22Rv1 (cell line): Measurements from ENCODE around the gene ANXA3.

Experiments
- ZFX ChIP-seq: fragments of 450-650 bp; IDR thresholded peaks from 2 replicates; pipeline ENCODE4 v1.6.1; 2017; ENCODE audit warnings: antibody characterized with exemption, borderline replicate concordance
- TF ChIP-seq, protein P1 (sequence below): fragments of 450-650 bp; IDR thresholded peaks from 2 replicates; pipeline ENCODE4 v1.5.1; 2017; ENCODE audit warnings: mild to moderate bottlenecking

DNA sequence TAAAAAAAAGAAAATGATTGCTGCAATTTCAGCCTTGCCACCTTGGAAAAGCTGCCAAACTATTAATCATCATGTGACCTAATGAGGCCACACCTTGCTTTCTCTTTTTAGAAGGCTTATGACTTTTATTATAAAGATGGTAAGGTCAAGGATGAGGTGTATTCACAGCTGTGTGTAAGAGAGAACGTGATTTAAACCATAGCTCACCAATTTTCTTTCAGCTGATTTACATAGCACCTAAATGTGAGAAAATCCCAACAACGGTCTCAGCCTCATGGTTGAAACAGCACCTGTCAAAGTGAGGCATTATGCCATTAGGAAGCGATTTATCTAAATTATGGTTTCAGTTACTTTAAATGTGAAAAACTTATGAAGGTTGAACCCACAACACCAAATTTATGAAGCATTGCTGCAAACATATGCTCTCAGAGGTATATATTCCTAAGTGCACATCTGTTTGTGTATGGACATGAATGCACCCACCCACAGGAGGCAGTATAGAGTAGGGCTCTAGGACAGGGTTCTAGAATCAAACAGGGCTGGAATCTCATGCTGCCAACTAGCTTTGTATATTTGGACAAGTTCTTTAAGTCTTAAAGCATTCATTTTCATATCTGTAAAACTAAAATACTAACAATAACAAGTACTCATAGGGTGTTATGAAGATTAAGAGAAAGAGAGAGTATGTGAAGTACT lies 40.7 kb downstream of the ANXA3 start:
- TF ChIP-seq, protein P1, sequence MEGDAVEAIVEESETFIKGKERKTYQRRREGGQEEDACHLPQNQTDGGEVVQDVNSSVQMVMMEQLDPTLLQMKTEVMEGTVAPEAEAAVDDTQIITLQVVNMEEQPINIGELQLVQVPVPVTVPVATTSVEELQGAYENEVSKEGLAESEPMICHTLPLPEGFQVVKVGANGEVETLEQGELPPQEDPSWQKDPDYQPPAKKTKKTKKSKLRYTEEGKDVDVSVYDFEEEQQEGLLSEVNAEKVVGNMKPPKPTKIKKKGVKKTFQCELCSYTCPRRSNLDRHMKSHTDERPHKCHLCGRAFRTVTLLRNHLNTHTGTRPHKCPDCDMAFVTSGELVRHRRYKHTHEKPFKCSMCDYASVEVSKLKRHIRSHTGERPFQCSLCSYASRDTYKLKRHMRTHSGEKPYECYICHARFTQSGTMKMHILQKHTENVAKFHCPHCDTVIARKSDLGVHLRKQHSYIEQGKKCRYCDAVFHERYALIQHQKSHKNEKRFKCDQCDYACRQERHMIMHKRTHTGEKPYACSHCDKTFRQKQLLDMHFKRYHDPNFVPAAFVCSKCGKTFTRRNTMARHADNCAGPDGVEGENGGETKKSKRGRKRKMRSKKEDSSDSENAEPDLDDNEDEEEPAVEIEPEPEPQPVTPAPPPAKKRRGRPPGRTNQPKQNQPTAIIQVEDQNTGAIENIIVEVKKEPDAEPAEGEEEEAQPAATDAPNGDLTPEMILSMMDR, result peak; percentile 70
- no peak for TF ChIP-seq ZFX
